Skeletal muscle tissue (tissue), 4 donors: ENCODE results near the gene FAM53B. TPM values are rescaled to one million over a fixed set of nuclear protein-coding genes. Genes with fewer than 3 reads are reported as not detected.

Experiments
- H3K27ac ChIP-seq: one replicate; pipeline ENCODE4 v1.7.0; 2013; ENCODE audit warnings: mild to moderate bottlenecking, low read depth, low read length, inconsistent platforms
- H3K27me3 ChIP-seq, 3 donors: one replicate each; pipeline ENCODE4 v1.7.0; 2013; ENCODE audit warnings: low read length in 3 of 3; ENCODE audit not compliant: control insufficient read depth in 3 of 3, insufficient read depth in 3 of 3
- H3K36me3 ChIP-seq, 3 donors: one replicate each; pipeline ENCODE4 v1.7.0; 2013; ENCODE audit warnings: low read length in 3 of 3; ENCODE audit not compliant: control insufficient read depth in 3 of 3, insufficient read depth in 3 of 3
- H3K4me1 ChIP-seq, 3 donors: one replicate each; pipeline ENCODE4 v1.7.0; 2013; ENCODE audit warnings: low read length in 3 of 3, mild to moderate bottlenecking in 3 of 3; ENCODE audit not compliant: control insufficient read depth in 3 of 3, insufficient read depth in 3 of 3
- H3K4me3 ChIP-seq, 3 donors: one replicate each; pipeline ENCODE4 v1.7.0; 2013; ENCODE audit warnings: low read length in 3 of 3
- H3K9ac ChIP-seq, 3 donors: one replicate each; pipeline ENCODE4 v1.7.0; 2013; ENCODE audit warnings: low read length in 3 of 3, mild to moderate bottlenecking in 3 of 3, moderate library complexity in 2 of 3, low read depth in 1 of 3
- H3K9me3 ChIP-seq, 3 donors: one replicate each; pipeline ENCODE4 v1.7.0; 2013; ENCODE audit warnings: low read length in 3 of 3; ENCODE audit not compliant: control insufficient read depth in 3 of 3
- total RNA-seq: library from RNA; depleted of rRNA; stranded (reverse); fragments of >200 nt; gene quantifications from one replicate; pipeline ENCODE4 v1.2.3, GENCODE V29; 2014
- donor health status: Osteomylitis.

FAM53B gene
- total RNA-seq, 1 donor from 2014 or later = 32.4 TPM

GRCh38 chr10:124712704-124713407 is 31.3 kb downstream of the FAM53B start:
- Histone ChIP-seq H3K9me3 (no peaks in the 10 kb centered on the region), H3K9ac (peak overlapping the region in 1 of 3 donors; percentile 20), H3K27ac (no peak overlapping the region), H3K4me1 (peaks cover 58 to 60% (median 59%) of the 10 kb centered on the region in 3 donors), H3K4me3 (no peak overlapping the region), H3K36me3 (no peaks in the 10 kb centered on the region), H3K27me3 (no peaks in the 10 kb centered on the region)

- H3K27ac ChIP-seq = no peak overlapping the region
- no peaks in the 10 kb centered on the region for H3K9me3 ChIP-seq
- H3K36me3 ChIP-seq = peaks cover 0 to 4% (median 2%) of the 10 kb centered on the region in 3 donors
- H3K4me1 ChIP-seq = peaks cover 62 to 69% (median 65%) of the 10 kb centered on the region in 3 donors
- H3K9ac ChIP-seq = no peak overlapping the region
- H3K27me3 ChIP-seq = no peaks in the 10 kb centered on the region
- no peak overlapping the region for H3K4me3 ChIP-seq
Measured at GRCh38 chr10:124711145-124711544, 33.0 kb downstream of the FAM53B start.

- H3K36me3 ChIP-seq = peaks cover 3 to 7% (median 4%) of the 10 kb centered on the region in 3 donors
- H3K4me3 ChIP-seq = no peak overlapping the region
- H3K27me3 ChIP-seq = no peaks in the 10 kb centered on the region
- H3K9me3 ChIP-seq = no peaks in the 10 kb centered on the region
- H3K27ac ChIP-seq = peak overlapping the region; percentile 15
- H3K4me1 ChIP-seq = peaks cover 67 to 70% (median 67%) of the 10 kb centered on the region in 3 donors
- peak overlapping the region in 1 of 3 donors; percentile 17 for H3K9ac ChIP-seq
Measured at GRCh38 chr10:124710266-124710881, 33.8 kb downstream of the FAM53B start.

GRCh38 chr10:124709861-124710260 is 34.3 kb downstream of the FAM53B start:
- Histone ChIP-seq H3K4me3 (no peak overlapping the region), H3K9ac (peak overlapping the region in 2 of 3 donors; percentile 17 to 20), H3K27ac (peak overlapping the region; percentile 15), H3K27me3 (no peaks in the 10 kb centered on the region), H3K4me1 (peaks cover 71 to 73% (median 72%) of the 10 kb centered on the region in 3 donors), H3K9me3 (no peaks in the 10 kb centered on the region), H3K36me3 (peaks cover 5 to 7% (median 5%) of the 10 kb centered on the region in 3 donors)

GRCh38 chr10:124708922-124709520 is 35.2 kb downstream of the FAM53B start:
- Histone ChIP-seq H3K27ac (peak overlapping the region; percentile 15), H3K27me3 (no peaks in the 10 kb centered on the region), H3K4me3 (no peak overlapping the region), H3K9me3 (no peaks in the 10 kb centered on the region), H3K4me1 (peaks cover 76 to 80% (median 78%) of the 10 kb centered on the region in 3 donors), H3K36me3 (peaks cover 6 to 7% (median 7%) of the 10 kb centered on the region in 3 donors), H3K9ac (peak overlapping the region; percentile 2 to 57 (median 50))

- H3K4me3 ChIP-seq = no peak overlapping the region
- H3K27me3 ChIP-seq = no peaks in the 10 kb centered on the region
- H3K36me3 ChIP-seq = peaks cover 6 to 7% (median 7%) of the 10 kb centered on the region in 3 donors
- peaks cover 79 to 85% (median 84%) of the 10 kb centered on the region in 3 donors for H3K4me1 ChIP-seq
- H3K9me3 ChIP-seq = no peaks in the 10 kb centered on the region
- H3K27ac ChIP-seq = peak overlapping the region; percentile 19
- H3K9ac ChIP-seq = peak overlapping the region; percentile 2 to 57 (median 50)
Measured at GRCh38 chr10:124708246-124708779, 35.9 kb downstream of the FAM53B start.

- Histone ChIP-seq H3K4me3 (no peak overlapping the region), H3K27ac (peak overlapping the region; percentile 90), H3K36me3 (peaks cover 6 to 7% (median 7%) of the 10 kb centered on the region in 3 donors), H3K9ac (peak overlapping the region in 1 of 3 donors; percentile 55), H3K4me1 (peaks cover 82 to 88% (median 85%) of the 10 kb centered on the region in 3 donors), H3K27me3 (no peaks in the 10 kb centered on the region), H3K9me3 (no peaks in the 10 kb centered on the region)
Measured at GRCh38 chr10:124707551-124707950, 36.6 kb downstream of the FAM53B start.

- Histone ChIP-seq H3K36me3 (peaks cover 6 to 7% (median 7%) of the 10 kb centered on the region in 3 donors), H3K4me1 (peaks cover 86 to 92% (median 90%) of the 10 kb centered on the region in 3 donors), H3K27me3 (no peaks in the 10 kb centered on the region), H3K9me3 (no peaks in the 10 kb centered on the region), H3K4me3 (peak overlapping the region in 1 of 3 donors; percentile 12), H3K9ac (peak overlapping the region in 2 of 3 donors; percentile 55 to 57), H3K27ac (peak overlapping the region; percentile 90)
Measured at GRCh38 chr10:124707144-124707467, 37.1 kb downstream of the FAM53B start.

GRCh38 chr10:124706462-124707143 is 37.6 kb downstream of the FAM53B start:
- Histone ChIP-seq H3K36me3 (peaks cover 6 to 7% (median 7%) of the 10 kb centered on the region in 3 donors), H3K4me1 (peaks cover 91 to 97% (median 95%) of the 10 kb centered on the region in 3 donors), H3K27me3 (no peaks in the 10 kb centered on the region), H3K9ac (peak overlapping the region in 2 of 3 donors; percentile 57 to 80), H3K9me3 (no peaks in the 10 kb centered on the region), H3K27ac (peak overlapping the region; percentile 90), H3K4me3 (no peak overlapping the region)
